HepG2 (cell line): Measurements from ENCODE around the gene MICAL3. TPM values are rescaled to one million over a fixed set of nuclear protein-coding genes. Genes with fewer than 3 reads are reported as not detected.

ENCODE experiments used
- ATAC-seq: fragments of 200-7000 bp; cut with Tn5 transposase; 3 replicates; pipeline ENCODE4 v1.9.1; 2020; ENCODE audit warnings: mild to moderate bottlenecking, moderate library complexity
- BruUV-seq: library from RNA; stranded (reverse); fragments of 400-500 nt; replicated peaks from 2 replicates; lab custom pipeline; 2021; lab: Mats Ljungman, UMichigan
- CTCF ChIA-PET: fragments of 300-600 bp; formaldehyde crosslinking; extraction: SDS; loops from one replicate; lab custom pipeline; 2021; ENCODE audit warnings: low total read pairs, inconsistent platforms, low intra/inter-chr PET ratio; lab: Yijun Ruan, JAX
- POLR2A ChIA-PET: fragments of 350-600 bp; sonication (Branson Sonifier 250); formaldehyde crosslinking; loops from one replicate; lab custom pipeline; 2020; ENCODE audit warnings: antibody characterized with exemption, inconsistent platforms; lab: Yijun Ruan, JAX
- DNase-seq: peaks from one replicate; pipeline ENCODE4 v3.0.0-alpha.2; 2015; ENCODE audit warnings: low spot score
- FAIRE-seq: peaks from 3 replicates; lab custom pipeline; 2011; peaks lifted over from hg19 to GRCh38; lab: Jason Lieb, UNC
- H2AFZ ChIP-seq: one replicate; pipeline ENCODE4 v1.6.1; 2011; ENCODE audit warnings: low read length, inconsistent platforms
- H3K27ac ChIP-seq: fragments of 300-600 bp; 3 replicates; pipeline ENCODE4 v1.8.0; 2011; ENCODE audit warnings: mixed run types, mild to moderate bottlenecking, mixed read lengths, low read length, inconsistent platforms; ENCODE audit not compliant: insufficient read depth; ENCODE audit errors: extremely low read length
- H3K27me3 ChIP-seq, 2 experiments: fragments of 200-600 bp in 1 of 2; 2 replicates in 1 of 2; 3 replicates in 1 of 2; pipeline versions ENCODE4 v1.6.0 to v1.8.0; 2011; ENCODE audit warnings: low read length in 2 of 2, mild to moderate bottlenecking in 2 of 2, moderate library complexity in 2 of 2, inconsistent platforms in 1 of 2; ENCODE audit not compliant: insufficient read depth in 2 of 2, control insufficient read depth in 1 of 2
- H3K36me3 ChIP-seq, 2 experiments: fragments of 200-600 bp in 1 of 2; replicated peaks in 1 of 2; 2 replicates in 1 of 2; 3 replicates in 1 of 2; pipeline versions ENCODE4 v1.5.1 to v1.8.0; 2011; ENCODE audit warnings: low read length in 2 of 2, inconsistent platforms in 1 of 2; ENCODE audit not compliant: insufficient read depth in 2 of 2, control insufficient read depth in 1 of 2
- H3K4me1 ChIP-seq: 2 replicates; pipeline ENCODE4 v1.5.1; 2012; ENCODE audit warnings: low read length, inconsistent platforms; ENCODE audit not compliant: insufficient read depth
- H3K4me2 ChIP-seq: 2 replicates; pipeline ENCODE4 v1.6.0; 2011; ENCODE audit warnings: low read depth, low read length, inconsistent platforms
- H3K4me3 ChIP-seq, 3 experiments: fragments of 200-600 bp in 1 of 3; sonication (generic), shearing (Covaris generic) in 1 of 3; replicated peaks in 1 of 3; 2 replicates each; pipeline ENCODE4 v1.5.1; 2011 to 2016; ENCODE audit warnings: low read length in 3 of 3, inconsistent platforms in 2 of 3, low read depth in 2 of 3, mild to moderate bottlenecking in 2 of 3, control low read depth in 1 of 3, mixed read lengths in 1 of 3; ENCODE audit not compliant: insufficient read depth in 1 of 3
- H3K79me2 ChIP-seq: one replicate; pipeline ENCODE4 v1.6.1; 2011; ENCODE audit warnings: low read length, inconsistent platforms; ENCODE audit not compliant: insufficient read depth
- H3K9ac ChIP-seq: 2 replicates; pipeline ENCODE4 v1.6.0; 2011; ENCODE audit warnings: mild to moderate bottlenecking, low read depth, low read length, inconsistent platforms; ENCODE audit not compliant: insufficient read depth
- H3K9me3 ChIP-seq: 2 replicates; pipeline ENCODE4 v1.5.1; 2012; ENCODE audit warnings: mild to moderate bottlenecking, low read length
- H4K20me1 ChIP-seq: 2 replicates; pipeline ENCODE4 v1.6.0; 2011; ENCODE audit warnings: inconsistent platforms, mild to moderate bottlenecking, low read length, moderate library complexity; ENCODE audit not compliant: insufficient read depth
- ONECUT2 ChIP-seq: sonication (generic); formaldehyde crosslinking; IDR thresholded peaks from 2 replicates; pipeline ENCODE4 v1.4.0; 2020; ENCODE audit warnings: missing genetic modification reagents
- SNRNP70 ChIP-seq: fragments of 200-400 bp; formaldehyde crosslinking; IDR thresholded peaks from 2 replicates; pipeline ENCODE4 v1.6.1; 2017; ENCODE audit warnings: mild to moderate bottlenecking, low read depth, low read length, moderate library complexity
- XRCC5 ChIP-seq: fragments of 200-400 bp; formaldehyde crosslinking; optimal IDR thresholded peaks from 2 replicates; pipeline ENCODE3; 2017; ENCODE audit warnings: mild to moderate bottlenecking, low read length
- ZBTB7B ChIP-seq: sonication (generic); formaldehyde crosslinking; IDR thresholded peaks from 2 replicates; pipeline ENCODE4 v1.4.0; 2020; ENCODE audit warnings: missing genetic modification reagents
- ZNF687 ChIP-seq: sonication (generic); formaldehyde crosslinking; IDR thresholded peaks from 2 replicates; pipeline ENCODE4 v1.5.1; 2020; ENCODE audit warnings: mild to moderate bottlenecking, missing genetic modification reagents, moderate library complexity
- ZNF800 ChIP-seq: sonication (generic); formaldehyde crosslinking; IDR thresholded peaks from 2 replicates; pipeline ENCODE4 v1.4.0; 2020; ENCODE audit warnings: missing genetic modification reagents
- WGBS: methylation state at CpG from one replicate; pipeline ENCODE4 v1.1.6; 2017; ENCODE audit warnings: low lambda C conversion rate; 5-methylcytosine and 5-hydroxymethylcytosine counted together
- in situ Hi-C: cut with HindIII; loops from 2 replicates; pipeline ENCODE4 v1.10.0; 2017; ENCODE audit warnings: low pct_unique_long_range_greater_than_20kb; ENCODE audit not compliant: extremely low pct_ligation_motif_present
- intact Hi-C: fragments of 100-400 bp; cut with micrococcal nuclease; formaldehyde crosslinking; loops from one replicate; pipeline ENCODE4 v1.10.0; 2022; ENCODE audit not compliant: unreplicated experiment
- polyA plus RNA-seq, 8 experiments: library from polyadenylated mRNA; depleted of rRNA in 3 of 8; stranded (reverse) in 7 of 8; unstranded in 1 of 8; fragments of >200 nt; fragmentation: Illumina TruSeq in 4 of 8; extraction: Trizol in 4 of 8; gene quantifications; 2 replicates each; pipeline versions ENCODE4 v1.2.1 to v1.2.3, GENCODE V29; 2011 to 2016; ENCODE audit warnings: low read depth in 4 of 8, missing spikeins in 1 of 8, mixed read lengths in 1 of 8; ENCODE audit not compliant: insufficient read depth in 1 of 8
- total RNA-seq, 5 experiments: library from RNA; depleted of rRNA; stranded (reverse); fragments of >200 nt; fragmentation: Illumina TruSeq; extraction: Trizol; gene quantifications; 2 replicates each; pipeline ENCODE4 v1.2.3, GENCODE V29; 2016; ENCODE audit warnings: low read depth in 1 of 5
- TF ChIP-seq, protein P1 (sequence below): sonication (generic); formaldehyde crosslinking; IDR thresholded peaks from 2 replicates; pipeline ENCODE4 v1.4.0; 2020; ENCODE audit warnings: mild to moderate bottlenecking, missing genetic modification reagents

The MICAL3 gene
- total and polyA plus RNA-seq, 2 of the 13 experiments (the other 11 are each of a cell fraction or from before 2014, with no cell fraction given) = 5.3 to 12.5 TPM

GRCh38 chr22:17777717-17778044 is 246.7 kb downstream of the MICAL3 start:
- no peak for FAIRE-seq
- peak overlapping the region; percentile 67 for H3K4me2 ChIP-seq
- no TSS peak for BruUV-seq
- DNase-seq = no peak
- H3K36me3 ChIP-seq = no peaks in the 10 kb centered on the region
- no peak overlapping the region for H2AFZ ChIP-seq
- no peaks in the 10 kb centered on the region; a peak in 1 of 5 replicates for H3K27me3 ChIP-seq
- ATAC-seq = no peak
- WGBS = 17% methylated on average over 3 of the region's 6 CpGs
- in situ Hi-C loops = no loop called here
- TF ChIP-seq XRCC5 = peak; percentile 4
- TF ChIP-seq, protein P1, sequence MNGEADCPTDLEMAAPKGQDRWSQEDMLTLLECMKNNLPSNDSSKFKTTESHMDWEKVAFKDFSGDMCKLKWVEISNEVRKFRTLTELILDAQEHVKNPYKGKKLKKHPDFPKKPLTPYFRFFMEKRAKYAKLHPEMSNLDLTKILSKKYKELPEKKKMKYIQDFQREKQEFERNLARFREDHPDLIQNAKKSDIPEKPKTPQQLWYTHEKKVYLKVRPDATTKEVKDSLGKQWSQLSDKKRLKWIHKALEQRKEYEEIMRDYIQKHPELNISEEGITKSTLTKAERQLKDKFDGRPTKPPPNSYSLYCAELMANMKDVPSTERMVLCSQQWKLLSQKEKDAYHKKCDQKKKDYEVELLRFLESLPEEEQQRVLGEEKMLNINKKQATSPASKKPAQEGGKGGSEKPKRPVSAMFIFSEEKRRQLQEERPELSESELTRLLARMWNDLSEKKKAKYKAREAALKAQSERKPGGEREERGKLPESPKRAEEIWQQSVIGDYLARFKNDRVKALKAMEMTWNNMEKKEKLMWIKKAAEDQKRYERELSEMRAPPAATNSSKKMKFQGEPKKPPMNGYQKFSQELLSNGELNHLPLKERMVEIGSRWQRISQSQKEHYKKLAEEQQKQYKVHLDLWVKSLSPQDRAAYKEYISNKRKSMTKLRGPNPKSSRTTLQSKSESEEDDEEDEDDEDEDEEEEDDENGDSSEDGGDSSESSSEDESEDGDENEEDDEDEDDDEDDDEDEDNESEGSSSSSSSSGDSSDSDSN (CRISPR knock-in tag) = peak; percentile 4; the same call in 1 of the 2 replicates
- TF ChIP-seq SNRNP70 = no peak
- 0 out of 2 replicates have a peak, but pooled peaks have one; percentile 9 for TF ChIP-seq ZBTB7B (CRISPR knock-in tag)
- TF ChIP-seq ONECUT2 (CRISPR knock-in tag) = no peak
- TF ChIP-seq ZNF800 (CRISPR knock-in tag) = no peak
- TF ChIP-seq ZNF687 (CRISPR knock-in tag) = peak; percentile 55
- H4K20me1 ChIP-seq = no peaks in the 10 kb centered on the region
- peak overlapping the region; percentile 64 to 81 (median 75) for H3K4me3 ChIP-seq
- peak overlapping the region; percentile 78 for H3K9ac ChIP-seq
- peaks cover 16% of the 10 kb centered on the region for H3K79me2 ChIP-seq
- no peaks in the 10 kb centered on the region for H3K9me3 ChIP-seq
- CTCF ChIA-PET = no interaction called here
- peaks cover 81% of the 10 kb centered on the region for H3K4me1 ChIP-seq
- POLR2A ChIA-PET = interaction anchor here (0.9 to 3.4 kb wide), 4 partner anchors 9 to 27 kb away, joined by 3 to 24 read pairs (median 5); no protein-coding TSS in a partner anchor
- peak overlapping the region; percentile 80 for H3K27ac ChIP-seq
- intact Hi-C loops = no loop called here
